Panc1 (cell line): ENCODE results near the gene NDUFA12. TPM values are rescaled to one million over a fixed set of nuclear protein-coding genes. Genes with fewer than 3 reads are reported as not detected.

ENCODE experiments used
- ATAC-seq: fragments of 200-7000 bp; cut with Tn5 transposase; 2 replicates; pipeline ENCODE4 v1.9.1; 2020; ENCODE audit warnings: mild to moderate bottlenecking, moderate library complexity
- BruUV-seq: library from RNA; stranded (reverse); fragments of 400-500 nt; replicated peaks from 2 replicates; lab custom pipeline; 2021; lab: Mats Ljungman, UMichigan
- CTCF ChIA-PET: fragments of 300-600 bp; sonication (Branson Sonifier 250); formaldehyde crosslinking; loops from one replicate; lab custom pipeline; 2022; ENCODE audit warnings: antibody characterized with exemption; lab: Charles Lee
- POLR2A ChIA-PET: fragments of 300-600 bp; sonication (Branson Sonifier 250); formaldehyde crosslinking; loops from one replicate; lab custom pipeline; 2022; ENCODE audit warnings: antibody characterized with exemption; lab: Charles Lee
- DNase-seq: peaks from one replicate; pipeline ENCODE4 v3.0.0-alpha.2; 2010; ENCODE audit warnings: low read depth, low spot score
- H3K27ac ChIP-seq: 2 replicates; pipeline ENCODE4 v1.5.1; 2011; ENCODE audit warnings: mild to moderate bottlenecking, low read length, inconsistent platforms
- H3K27me3 ChIP-seq: fragments of 200-500 bp; sonication (Bioruptor generic); 2 replicates; pipeline ENCODE4 v1.6.0; 2014; ENCODE audit warnings: low read length, inconsistent platforms; ENCODE audit not compliant: control insufficient read depth, insufficient read depth
- H3K36me3 ChIP-seq: fragments of 200-500 bp; sonication (Bioruptor generic); 2 replicates; pipeline ENCODE4 v1.5.1; 2014; ENCODE audit warnings: inconsistent platforms, mild to moderate bottlenecking, low read length, moderate library complexity; ENCODE audit not compliant: control insufficient read depth, insufficient read depth
- H3K4me1 ChIP-seq: 2 replicates; pipeline ENCODE4 v1.5.1; 2011; ENCODE audit warnings: inconsistent platforms, mild to moderate bottlenecking, low read length, moderate library complexity; ENCODE audit not compliant: control insufficient read depth, insufficient read depth
- H3K4me3 ChIP-seq, 2 experiments: 2 replicates each; pipeline ENCODE4 v1.5.1; 2011 to 2012; ENCODE audit warnings: low read depth in 2 of 2, low read length in 2 of 2, mild to moderate bottlenecking in 2 of 2, inconsistent platforms in 1 of 2, moderate library complexity in 1 of 2
- H3K9me3 ChIP-seq: fragments of 200-500 bp; sonication (Bioruptor generic); 2 replicates; pipeline ENCODE4 v1.5.1; 2014; ENCODE audit warnings: low read depth, mild to moderate bottlenecking, inconsistent platforms, low read length, moderate library complexity; ENCODE audit not compliant: control insufficient read depth, insufficient read depth
- CTCF ChIP-seq: fragments of 450-650 bp; IDR thresholded peaks from 2 replicates; pipeline ENCODE4 v1.5.1; 2017; ENCODE audit warnings: mild to moderate bottlenecking
- POLR2AphosphoS5 ChIP-seq: IDR thresholded peaks from 2 replicates; pipeline ENCODE4 v1.6.1; 2012; ENCODE audit warnings: mild to moderate bottlenecking, low read depth, low read length, moderate library complexity
- REST ChIP-seq, 2 experiments: IDR thresholded peaks; 2 replicates each; pipeline ENCODE4 v1.6.1; 2011 to 2012; ENCODE audit warnings: low read depth in 2 of 2, control low read depth in 1 of 2, low read length in 1 of 2, mild to moderate bottlenecking in 1 of 2, moderate library complexity in 1 of 2; ENCODE audit not compliant: insufficient read depth in 1 of 2
- SIN3A ChIP-seq: IDR thresholded peaks from 2 replicates; pipeline ENCODE4 v1.6.1; 2012; ENCODE audit warnings: low read depth, mild to moderate bottlenecking, low read length, moderate library complexity, borderline replicate concordance; ENCODE audit not compliant: insufficient read depth
- TCF7L2 ChIP-seq: IDR thresholded peaks from 2 replicates; pipeline ENCODE4 v1.6.1; 2011; ENCODE audit warnings: mild to moderate bottlenecking, low read depth, low read length, inconsistent platforms
- in situ Hi-C: cut with HindIII; loops from 2 replicates; pipeline ENCODE4 v1.10.0; 2016; ENCODE audit warnings: low sequenced_read_pairs, low pct_unique_long_range_greater_than_20kb
- intact Hi-C: fragments of 100-400 bp; cut with micrococcal nuclease; formaldehyde crosslinking; loops from one replicate; pipeline ENCODE4 v1.10.0; 2022; ENCODE audit not compliant: unreplicated experiment
- total RNA-seq: library from RNA; stranded (reverse); gene quantifications from one replicate; pipeline ENCODE4 v1.2.1, GENCODE V29; 2021; ENCODE audit not compliant: unreplicated experiment

Gene NDUFA12
- total RNA-seq, 1 experiment from 2014 or later = 108 TPM

- no peak overlapping the region for H3K4me3 ChIP-seq
- DNase-seq (no peak), ATAC-seq (no peak)
- ChIA-PET CTCF (no interaction called here), POLR2A (no interaction called here)
- no TSS peak for BruUV-seq
- intact Hi-C loops = no loop called here
- no peaks in the 10 kb centered on the region for H3K9me3 ChIP-seq
- no peaks in the 10 kb centered on the region for H3K36me3 ChIP-seq
- TF ChIP-seq POLR2AphosphoS5 (no peak), SIN3A (no peak), REST (IDR thresholded peaks at IDR 0.05; ENCODE audit: insufficient read depth in 1 of 2, low read depth in 2 of 2, low read length in 1 of 2) (no peak), CTCF (no peak), TCF7L2 (no peak)
- H3K4me1 ChIP-seq = no peaks in the 10 kb centered on the region
- no peaks in the 10 kb centered on the region for H3K27me3 ChIP-seq
- H3K27ac ChIP-seq = no peak overlapping the region
- in situ Hi-C loops = no loop called here
Observed at GRCh38 chr12:94983321-94983720, 20.2 kb downstream of the NDUFA12 start.

- H3K27me3 ChIP-seq = no peaks in the 10 kb centered on the region
- no peaks in the 10 kb centered on the region for H3K36me3 ChIP-seq
- DNase-seq = no peak
- no peak overlapping the region for H3K4me3 ChIP-seq
- in situ Hi-C loops (no loop called here), intact Hi-C loops (no loop called here)
- no TSS peak for BruUV-seq
- ATAC-seq = no peak
- no peaks in the 10 kb centered on the region for H3K4me1 ChIP-seq
- CTCF ChIA-PET = no interaction called here
- H3K9me3 ChIP-seq = no peaks in the 10 kb centered on the region
- no peak overlapping the region for H3K27ac ChIP-seq
- POLR2A ChIA-PET = no interaction called here
- TF ChIP-seq POLR2AphosphoS5 (no peak), CTCF (no peak), SIN3A (no peak), REST (IDR thresholded peaks at IDR 0.05; ENCODE audit: insufficient read depth in 1 of 2, low read depth in 2 of 2, low read length in 1 of 2) (no peak), TCF7L2 (no peak)
Observed at GRCh38 chr12:94982456-94982855, 21.0 kb downstream of the NDUFA12 start.
